ENCODE measurements around the gene GOLGA6L6. TPM values are rescaled to one million over a fixed set of nuclear protein-coding genes. Genes with fewer than 3 reads are reported as not detected.
"Not testable (repeated sequence)": the region's sequence is repeated elsewhere in the genome, so short reads cannot be mapped to it uniquely, and the experiment has no call there.

The GOLGA6L6 gene
- total RNA-seq, 2 donors from 2014 or later: not detected

DNA sequence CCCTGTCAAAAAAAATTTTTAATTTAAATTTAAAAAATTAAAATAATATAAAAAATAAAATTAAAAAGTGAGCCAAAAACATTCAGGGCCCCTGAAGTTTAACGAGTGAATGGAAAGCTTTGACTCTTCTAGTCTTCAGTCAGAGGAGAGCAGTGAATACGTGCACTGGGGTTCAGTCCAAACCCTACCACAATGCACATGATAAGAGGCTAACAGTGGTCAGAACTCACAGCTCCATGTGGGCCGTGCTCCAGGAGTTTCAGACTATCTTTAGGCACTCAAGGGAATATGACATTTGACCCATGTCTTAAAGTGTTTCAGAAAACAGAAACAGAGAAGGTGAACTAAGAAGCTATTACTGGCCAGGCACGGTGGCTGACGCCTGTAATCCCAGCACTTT is 48.6 kb downstream of the GOLGA6L6 start:
- H3K36me3 Mint-ChIP-seq; H3K27me3 Mint-ChIP-seq; ATAC-seq; H3K4me3 Mint-ChIP-seq; H3K9me3 Mint-ChIP-seq; DNase-seq (ENCODE audit: low spot score); H3K4me1 Mint-ChIP-seq (ENCODE audit: low read depth in 2 of 2); H3K27ac Mint-ChIP-seq: not testable (repeated sequence)

DNA sequence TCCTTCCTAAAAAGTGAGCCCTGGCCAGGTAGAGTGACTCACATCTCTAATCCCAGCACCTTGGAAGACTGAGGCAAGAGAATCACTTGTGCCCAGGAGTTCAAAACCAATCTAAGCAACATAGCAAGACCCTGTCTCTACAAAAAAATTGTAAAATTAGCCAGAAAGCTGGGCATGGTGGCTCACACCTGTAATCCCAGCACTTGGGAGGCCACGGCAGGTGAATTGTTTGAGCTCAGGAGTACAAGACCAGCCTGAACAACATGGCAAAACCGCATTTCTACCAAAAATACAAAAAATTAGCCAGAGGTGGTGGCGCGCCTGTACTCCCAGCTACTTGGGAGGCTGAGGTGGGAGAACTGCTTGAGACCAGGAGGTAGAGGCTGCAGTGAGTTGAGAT is 49.0 kb downstream of the GOLGA6L6 start:
- DNase-seq (ENCODE audit: low spot score); H3K4me3 Mint-ChIP-seq; H3K4me1 Mint-ChIP-seq (ENCODE audit: low read depth in 2 of 2); ATAC-seq; H3K36me3 Mint-ChIP-seq; H3K27ac Mint-ChIP-seq; H3K9me3 Mint-ChIP-seq; H3K27me3 Mint-ChIP-seq: not testable (repeated sequence)

DNA sequence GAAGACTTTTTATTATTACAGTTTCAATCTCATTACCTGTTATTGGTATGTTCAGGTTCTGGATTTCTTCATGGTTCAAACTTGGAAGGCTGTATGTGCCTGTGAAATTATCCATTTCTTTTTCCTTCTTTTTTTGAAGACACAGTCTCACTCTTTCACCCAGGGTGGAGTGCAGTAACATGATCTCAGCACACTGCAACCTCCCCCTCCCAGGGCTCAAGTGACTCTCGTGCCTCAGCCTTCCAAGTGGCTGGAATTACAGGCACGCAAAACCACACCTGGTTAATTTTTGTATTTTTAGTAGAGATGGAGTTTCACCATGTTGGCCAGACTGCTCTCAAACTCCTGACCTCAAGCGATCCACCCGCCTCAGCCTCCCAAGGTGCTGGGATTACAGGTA is 52.3 kb downstream of the GOLGA6L6 start:
- not testable (repeated sequence) for H3K9me3 Mint-ChIP-seq; ATAC-seq; H3K36me3 Mint-ChIP-seq; H3K27me3 Mint-ChIP-seq; H3K27ac Mint-ChIP-seq; H3K4me3 Mint-ChIP-seq; H3K4me1 Mint-ChIP-seq (ENCODE audit: low read depth in 2 of 2); DNase-seq (ENCODE audit: low spot score)
